Endodermal cell (in vitro differentiated cells): ENCODE measurements around the gene LIMK2. TPM values are rescaled to one million over a fixed set of nuclear protein-coding genes. Genes with fewer than 3 reads are reported as not detected.
"Not testable (repeated sequence)": the region's sequence is repeated elsewhere in the genome, so short reads cannot be mapped to it uniquely, and the experiment has no call there.

ENCODE experiments used
- DNase-seq: peaks from one replicate; pipeline ENCODE4 v3.0.0-alpha.2; 2017
- H3K27ac ChIP-seq: 2 replicates; pipeline ENCODE4 v1.5.1; 2013; ENCODE audit warnings: mild to moderate bottlenecking, low read depth, low read length, moderate library complexity
- H3K27me3 ChIP-seq: 2 replicates; pipeline ENCODE4 v1.6.1; 2013; ENCODE audit warnings: mild to moderate bottlenecking, low read length, moderate library complexity; ENCODE audit not compliant: insufficient read depth, control insufficient read depth, poor library complexity, severe bottlenecking
- H3K36me3 ChIP-seq: 2 replicates; pipeline ENCODE4 v1.7.0; 2013; ENCODE audit warnings: mild to moderate bottlenecking, low read length, moderate library complexity; ENCODE audit not compliant: control insufficient read depth, insufficient read depth
- H3K4me1 ChIP-seq: one replicate; pipeline ENCODE4 v1.7.0; 2013; ENCODE audit warnings: low read length; ENCODE audit not compliant: control insufficient read depth, insufficient read depth
- H3K4me3 ChIP-seq: 2 replicates; pipeline ENCODE4 v1.5.1; 2013; ENCODE audit warnings: mild to moderate bottlenecking, low read length, moderate library complexity
- H3K9ac ChIP-seq: 2 replicates; pipeline ENCODE4 v1.6.1; 2013; ENCODE audit warnings: mild to moderate bottlenecking, low read length, moderate library complexity; ENCODE audit not compliant: poor library complexity, severe bottlenecking; ENCODE audit errors: extremely low read depth
- H3K9me3 ChIP-seq: 2 replicates; pipeline ENCODE4 v1.6.1; 2013; ENCODE audit warnings: mild to moderate bottlenecking, low read length, moderate library complexity; ENCODE audit not compliant: control insufficient read depth
- H3K27ac Mint-ChIP-seq: 2 replicates; pipeline ENCODE4 v1.8.0; 2020; ENCODE audit warnings: mixed read lengths
- H3K27me3 Mint-ChIP-seq: 2 replicates; pipeline ENCODE4 v1.8.0; 2021; ENCODE audit warnings: mild to moderate bottlenecking, mixed read lengths; ENCODE audit not compliant: insufficient read depth
- H3K36me3 Mint-ChIP-seq: 2 replicates; pipeline ENCODE4 v1.8.0; 2020; ENCODE audit warnings: low read depth, mixed read lengths
- H3K4me1 Mint-ChIP-seq: 2 replicates; pipeline ENCODE4 v1.8.0; 2020; ENCODE audit warnings: mixed read lengths
- H3K4me3 Mint-ChIP-seq: 2 replicates; pipeline ENCODE4 v1.8.0; 2020; ENCODE audit warnings: mild to moderate bottlenecking, moderate library complexity, mixed read lengths
- H3K9me3 Mint-ChIP-seq: 2 replicates; pipeline ENCODE4 v1.8.0; 2020; ENCODE audit warnings: mild to moderate bottlenecking, mixed read lengths
- CTCF ChIP-seq: fragments of 200-600 bp; sonication (generic); conservative IDR thresholded peaks from 2 replicates; pipeline ENCODE4 v1.5.0; 2021; ENCODE audit warnings: antibody characterized with exemption, mild to moderate bottlenecking
- WGBS, 2 experiments: methylation state at CpG; one replicate each; pipeline versions ENCODE4 v1.1.5 to v1.1.7; 2013; ENCODE audit warnings: missing lambda C conversion rate in 2 of 2, mixed read lengths in 1 of 2; ENCODE audit not compliant: insufficient coverage in 1 of 2, insufficient read length in 1 of 2; 5-methylcytosine and 5-hydroxymethylcytosine counted together
- long read RNA-seq, 4 experiments: library from polyadenylated mRNA in 2 of 4; library from RNA in 1 of 4; library from capped mRNA in 1 of 4; stranded (forward) in 3 of 4; unstranded in 1 of 4; transcript quantifications; one replicate each; pipeline ENCODE4 v2.0.0, GENCODE V29; 2020 to 2021; ENCODE audit warnings: inconsistent platforms in 1 of 4
- polyA plus RNA-seq, 2 experiments: library from polyadenylated mRNA; stranded (reverse); fragments of 50-300 nt; gene quantifications; one replicate each; pipeline ENCODE4 v1.2.3, GENCODE V29; 2013
- total RNA-seq, 2 donors: library from RNA; stranded (reverse); fragmentation: NEBNext Ultra II Directional in 1 of 2; extraction: Animal tissue kit (Norgen Biotek cat#: 25700) in 1 of 2; gene quantifications; 2 replicates in 1 of 2; 3 replicates in 1 of 2; pipeline ENCODE4 v1.2.1, GENCODE V29; 2021

Gene LIMK2
- 10 to 100 TPM; 41.4 to 42.2 TPM for total RNA-seq
- polyA plus RNA-seq (2013, experiment 1 of 2), result 26.5 TPM
- polyA plus RNA-seq (2013, experiment 2 of 2), result 25.9 TPM
- long read RNA-seq, experiment 1, transcript LIMK2-201 (16 exons, 3,670 nt), result major isoform, 5 of 17 reads
- long read RNA-seq, experiment 1, partial matches to known transcripts, result 1 of 17 reads
- long read RNA-seq, experiment 1, other reads (novel, unspliced or antisense), result 11 of 17 reads
- long read RNA-seq, experiment 2, transcript LIMK2-201 (16 exons, 3,670 nt), result major isoform, 33 of 62 reads
- long read RNA-seq, experiment 2, partial matches to known transcripts, result 7 of 62 reads
- long read RNA-seq, experiment 2, other reads (novel, unspliced or antisense), result 20 of 62 reads
- long read RNA-seq, experiment 3, transcript LIMK2-201 (16 exons, 3,670 nt), result major isoform, 118 of 222 reads
- long read RNA-seq, experiment 3, partial matches to known transcripts, result 9 of 222 reads
- long read RNA-seq, experiment 3, other reads (novel, unspliced or antisense), result 85 of 222 reads
- long read RNA-seq, experiment 4, partial matches to known transcripts, result 2 of 5 reads
- long read RNA-seq, experiment 4, other reads (novel, unspliced or antisense), result 2 of 5 reads

- Histone ChIP-seq H3K9ac (peak within 1 kb of the TSS; percentile 73), H3K27ac (no peak within 1 kb of the TSS), H3K4me3 (peak within 1 kb of the TSS; percentile 91), H3K4me1 (no peaks in the 10 kb centered on the region), H3K9me3 (no peaks in the 10 kb centered on the region), H3K36me3 (no peaks in the 10 kb centered on the region), H3K27me3 (no peaks in the 10 kb centered on the region)
- peak; percentile 99 for DNase-seq
- Mint-ChIP-seq H3K36me3 (peaks cover 6% of the 10 kb centered on the region), H3K9me3 (no peaks in the 10 kb centered on the region), H3K4me1 (peaks cover 8% of the 10 kb centered on the region), H3K27me3 (no peaks in the 10 kb centered on the region), H3K4me3 (peak within 1 kb of the TSS; percentile 88), H3K27ac (peak within 1 kb of the TSS; percentile 90)
- 2 to 5% methylated on average over 19 to 64 of the region's 64 CpGs for WGBS, 2 experiments
- peak; percentile 90 for TF ChIP-seq CTCF
These were observed at the start of gene LIMK2 for GRCh38 chr22:31211862-31212730. Gene LIMK2, plus strand, starts transcription at chr22:31212298. Its CDS starts 111 bp downstream, at chr22:31212409.

- Histone ChIP-seq H3K4me3 (no peak overlapping the region), H3K4me1 (no peaks in the 10 kb centered on the region), H3K9me3 (no peaks in the 10 kb centered on the region), H3K27ac (no peak overlapping the region), H3K27me3 (no peaks in the 10 kb centered on the region), H3K9ac (no peak overlapping the region), H3K36me3 (peaks cover 15% of the 10 kb centered on the region)
- Mint-ChIP-seq H3K27me3 (no peaks in the 10 kb centered on the region), H3K4me3 (no peak overlapping the region), H3K27ac (no peak overlapping the region), H3K4me1 (no peaks in the 10 kb centered on the region), H3K36me3 (peaks cover 21% of the 10 kb centered on the region), H3K9me3 (no peaks in the 10 kb centered on the region)
- no peak for DNase-seq
- 100% methylated on average over 4 of the region's 4 CpGs; no CpG with 5 or more reads in 1 of the 2 experiments for WGBS, 2 experiments
- no peak for TF ChIP-seq CTCF
These were observed 41.1 kb upstream of the LIMK2 start for GRCh38 chr22:31170971-31171370.

GRCh38 chr22:31171734-31172133 lies 40.4 kb upstream of the LIMK2 start:
- not testable (repeated sequence) for H3K27ac Mint-ChIP-seq, H3K27me3 ChIP-seq
- 95 to 96% methylated on average over 4 to 7 of the region's 9 CpGs for WGBS, 2 experiments

More at GRCh38 chr22:31171734-31172133, 40.4 kb upstream of the LIMK2 start:
- H3K4me3 Mint-ChIP-seq, H3K27me3 Mint-ChIP-seq, DNase-seq, H3K4me1 Mint-ChIP-seq, H3K9me3 Mint-ChIP-seq, H3K4me3 ChIP-seq, H3K27ac ChIP-seq, H3K4me1 ChIP-seq, H3K9me3 ChIP-seq, H3K9ac ChIP-seq: not testable (repeated sequence)
- peaks cover 11% of the 10 kb centered on the region for H3K36me3 ChIP-seq
- peaks cover 19% of the 10 kb centered on the region for H3K36me3 Mint-ChIP-seq
